SHP77 treated with DMSO at 0.1 percent for 48 hours (cell line): ENCODE results near the gene TMPRSS2.

Experiments used
- DNase-seq: peaks from one replicate; lab custom pipeline; 2025; lab: John Stamatoyannopoulos, UW

The TMPRSS2 gene

DNA sequence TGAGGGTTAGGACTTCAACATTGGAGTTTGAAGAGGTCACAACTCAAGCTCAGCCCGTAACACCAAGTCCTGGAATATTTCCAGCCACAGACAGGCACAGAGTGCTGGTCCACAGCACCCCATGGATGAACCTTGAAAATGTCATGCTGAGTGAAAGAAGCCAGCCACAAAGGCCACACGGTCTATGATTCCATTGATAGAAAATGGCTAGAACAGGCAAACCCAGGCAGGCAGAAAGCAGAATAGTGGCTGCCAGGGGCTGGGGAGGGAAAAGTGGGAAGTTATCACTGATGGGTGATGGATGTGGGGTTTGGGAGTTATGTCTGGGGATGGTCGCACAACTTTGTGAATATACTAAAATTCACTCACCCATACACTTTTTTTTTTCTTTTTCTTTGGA lies 60.6 kb downstream of the TMPRSS2 start:
- DNase-seq, result no peak

DNA sequence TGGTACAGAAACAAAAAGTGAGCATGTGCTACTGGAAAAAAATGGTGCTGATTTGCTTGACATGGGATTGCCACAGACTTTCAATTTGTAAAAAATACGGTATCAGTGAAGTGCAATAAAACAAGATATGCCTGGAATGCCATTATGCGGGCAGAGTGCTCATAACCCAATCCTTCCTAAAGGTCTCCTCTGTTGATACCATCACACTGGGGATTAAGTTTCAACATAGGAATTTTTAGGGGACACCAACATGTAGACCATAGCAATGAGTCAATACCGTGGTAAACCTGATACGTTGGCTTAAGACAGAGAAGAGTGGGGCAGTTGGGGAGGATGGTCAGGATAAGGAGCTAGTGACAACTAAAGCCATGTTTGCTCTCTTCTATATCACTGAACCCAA lies 61.4 kb downstream of the TMPRSS2 start:
- no peak for DNase-seq

DNA sequence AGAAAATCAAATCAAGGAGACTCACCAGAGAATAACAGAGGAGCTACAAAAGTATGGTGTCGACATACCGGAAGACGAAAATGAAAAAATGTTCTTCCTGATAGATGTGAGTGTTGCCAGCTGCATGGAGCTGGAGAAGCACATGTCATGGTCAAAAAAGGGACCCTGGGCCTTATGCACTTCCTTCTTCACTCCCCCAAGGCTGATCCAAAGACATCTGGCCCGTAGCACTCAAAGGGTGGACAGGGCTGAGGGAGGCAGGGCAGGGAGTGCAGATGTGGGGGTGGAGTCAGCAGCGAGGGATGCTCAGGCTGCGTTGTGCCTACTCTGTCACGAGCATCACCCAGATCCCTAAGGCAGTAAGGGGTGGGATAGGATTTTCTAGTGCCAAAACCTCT lies 62.5 kb downstream of the TMPRSS2 start:
- no peak for DNase-seq

DNA sequence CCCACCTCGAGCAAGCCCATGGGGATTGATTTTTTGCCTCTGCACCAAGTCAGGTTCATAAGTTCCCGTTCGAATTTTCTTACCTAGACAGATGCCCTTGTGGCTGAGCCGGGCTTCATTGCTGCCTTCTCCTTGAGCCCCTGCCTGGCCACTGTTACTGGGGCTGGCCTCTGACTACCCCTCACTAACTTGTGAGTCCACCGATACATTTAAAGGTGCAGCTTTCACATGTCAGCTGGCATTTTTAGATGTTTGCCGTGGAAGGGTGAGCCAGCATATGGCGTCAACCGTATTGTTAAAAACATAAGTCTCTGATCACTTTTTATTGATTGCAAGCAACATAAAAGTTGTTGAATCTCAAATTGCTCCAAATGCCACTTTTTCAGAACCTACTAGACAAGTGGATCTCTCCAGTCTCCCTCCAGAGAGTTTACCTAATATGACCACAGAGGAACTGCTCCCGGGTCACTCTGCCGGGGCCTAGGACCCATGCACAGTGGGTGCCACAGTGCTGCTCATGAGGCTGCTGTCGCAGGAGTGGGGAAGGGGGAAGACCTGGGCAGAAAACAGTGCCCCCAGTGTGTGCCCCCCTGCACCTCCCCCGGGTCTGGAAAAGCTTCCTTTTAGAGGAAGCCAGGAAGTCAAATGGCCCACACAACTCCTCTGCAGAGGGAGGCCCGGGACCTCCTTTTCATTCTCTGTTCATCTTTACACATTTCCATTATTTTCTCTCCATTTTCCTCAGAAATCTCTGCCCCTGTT lies 63.1 kb downstream of the TMPRSS2 start:
- no peak for DNase-seq

DNA sequence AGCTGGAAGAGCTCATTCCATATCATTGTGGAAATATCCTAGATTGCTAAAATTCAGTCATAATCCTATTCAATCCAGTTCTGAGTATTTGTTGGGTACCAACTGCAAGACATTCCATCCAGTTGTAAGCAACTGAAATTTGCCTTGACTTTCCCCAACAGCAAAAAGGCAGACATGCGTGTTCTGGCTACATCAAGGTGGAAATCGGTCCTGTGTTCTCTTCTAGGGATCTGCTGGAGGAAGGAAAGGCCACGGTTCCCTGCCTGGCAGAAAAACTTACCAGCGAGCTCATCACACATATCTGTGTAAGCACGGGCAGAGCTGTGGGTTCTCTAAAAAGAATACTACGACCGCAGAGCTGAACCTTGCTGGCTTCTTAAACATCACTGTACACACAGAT lies 64.4 kb downstream of the TMPRSS2 start:
- DNase-seq, result no peak

DNA sequence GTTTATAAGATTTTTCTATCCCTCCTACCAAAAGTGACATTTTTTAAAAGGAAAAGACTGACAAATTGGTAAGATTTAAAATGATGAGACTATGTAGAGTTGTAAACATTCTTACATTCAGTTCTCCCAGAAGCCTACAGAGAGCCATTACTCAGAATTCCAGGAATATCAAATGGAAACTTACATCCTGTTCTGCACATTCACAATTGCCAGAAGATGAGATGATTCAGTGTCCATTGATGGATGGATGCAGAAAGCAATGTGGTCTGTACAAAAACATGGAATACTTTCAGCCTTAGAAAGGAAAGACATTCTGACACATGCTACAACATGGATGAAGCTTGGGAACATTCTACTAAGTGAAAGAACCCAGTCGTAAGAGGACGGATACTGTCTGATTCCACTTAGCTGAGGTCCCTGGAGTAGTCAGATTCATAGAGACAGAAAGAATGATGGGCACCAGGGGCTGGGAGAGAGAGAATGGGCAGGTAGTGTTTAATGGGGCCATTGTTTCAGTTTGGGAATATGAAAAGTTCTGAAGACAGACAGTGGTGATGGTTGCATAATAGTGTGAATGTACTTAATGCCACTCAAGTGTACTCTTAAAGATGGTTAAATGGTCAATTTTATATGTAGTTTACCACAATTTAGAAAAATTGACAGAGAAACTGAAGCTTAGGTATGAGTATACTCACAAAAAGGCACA lies 65.3 kb downstream of the TMPRSS2 start:
- no peak for DNase-seq

DNA sequence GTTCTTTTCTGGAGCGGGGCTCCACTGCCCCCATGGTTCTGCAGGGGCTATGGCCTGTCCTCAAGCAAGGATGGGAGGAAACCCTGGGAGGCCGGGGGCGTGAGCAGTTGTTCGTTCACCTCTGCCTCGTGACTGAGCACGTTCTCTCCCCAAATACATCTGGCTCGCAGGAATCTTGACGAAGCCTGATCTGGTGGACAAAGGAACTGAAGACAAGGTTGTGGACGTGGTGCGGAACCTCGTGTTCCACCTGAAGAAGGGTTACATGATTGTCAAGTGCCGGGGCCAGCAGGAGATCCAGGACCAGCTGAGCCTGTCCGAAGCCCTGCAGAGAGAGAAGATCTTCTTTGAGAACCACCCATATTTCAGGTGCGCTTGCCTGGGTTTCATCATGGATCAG lies 66.4 kb downstream of the TMPRSS2 start:
- DNase-seq, result no peak

DNA sequence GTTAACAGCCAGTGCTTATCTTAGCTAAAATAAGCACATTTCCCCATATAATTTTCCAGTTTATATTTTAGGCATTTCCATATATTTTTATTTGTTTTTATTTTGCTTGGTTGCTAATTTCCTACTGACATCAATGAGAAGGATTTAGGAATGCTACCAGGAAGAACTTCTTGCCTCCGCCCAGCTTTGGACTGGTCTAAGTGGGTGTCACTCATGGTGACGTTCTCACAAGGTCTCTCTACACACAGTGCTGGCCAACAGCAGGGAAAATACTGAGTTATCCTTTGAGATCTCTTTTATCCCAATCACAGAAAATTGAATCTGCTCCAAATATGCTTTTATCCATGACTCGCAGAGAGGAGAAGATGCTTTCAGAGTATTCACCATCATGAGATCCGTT lies 68.7 kb downstream of the TMPRSS2 start:
- no peak for DNase-seq

DNA sequence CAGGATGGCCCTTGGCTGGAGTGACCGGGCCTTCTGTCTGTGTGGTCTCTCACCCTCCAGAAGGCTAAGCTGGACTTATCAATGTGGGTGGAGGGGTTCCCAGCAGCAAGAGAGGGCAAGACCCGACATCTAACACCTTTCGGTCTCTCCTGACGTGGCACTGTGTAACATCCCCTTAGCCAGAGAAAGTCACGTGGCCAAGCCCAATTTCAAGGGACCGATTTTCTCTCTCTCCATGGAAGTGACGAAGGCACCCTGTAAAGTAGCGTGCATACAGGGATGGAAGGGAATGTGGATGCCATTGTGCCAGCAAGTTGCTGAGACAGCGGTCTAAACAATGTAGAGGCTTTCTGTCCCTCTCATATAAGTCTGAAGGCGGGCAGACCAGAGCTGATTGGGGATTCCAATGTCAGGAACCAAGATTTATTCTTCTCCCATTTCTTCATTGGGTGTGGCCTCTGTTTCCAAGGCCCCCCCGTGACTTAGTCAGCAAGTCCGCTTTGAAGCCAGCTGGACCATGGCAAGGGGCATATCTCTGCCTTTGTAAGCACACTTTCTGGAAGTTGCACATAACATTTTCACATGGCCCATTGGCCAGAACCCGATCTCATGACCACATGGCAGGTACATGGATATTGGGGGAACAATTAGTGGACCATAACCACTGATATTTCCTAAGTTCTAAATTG lies 69.4 kb downstream of the TMPRSS2 start:
- DNase-seq, result no peak

DNA sequence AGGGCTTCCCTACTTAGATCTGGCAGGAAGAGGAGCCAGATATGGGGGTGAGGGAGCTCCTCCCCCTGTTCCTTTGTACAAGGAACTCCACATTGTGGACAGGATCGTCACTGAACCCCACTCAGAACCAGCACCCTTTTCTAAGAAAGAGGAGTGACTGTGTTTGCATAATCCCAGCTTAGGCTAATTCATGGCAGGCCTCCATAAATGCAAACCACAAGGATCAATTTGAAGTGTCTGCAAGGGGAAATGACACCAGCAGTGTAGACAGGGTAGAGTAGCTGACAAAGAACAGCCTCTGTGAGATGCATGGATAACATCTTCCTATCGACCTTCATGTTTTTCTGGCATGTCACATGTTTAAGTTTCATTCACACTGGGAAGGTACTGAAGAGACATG lies 70.2 kb downstream of the TMPRSS2 start:
- DNase-seq, result no peak

DNA sequence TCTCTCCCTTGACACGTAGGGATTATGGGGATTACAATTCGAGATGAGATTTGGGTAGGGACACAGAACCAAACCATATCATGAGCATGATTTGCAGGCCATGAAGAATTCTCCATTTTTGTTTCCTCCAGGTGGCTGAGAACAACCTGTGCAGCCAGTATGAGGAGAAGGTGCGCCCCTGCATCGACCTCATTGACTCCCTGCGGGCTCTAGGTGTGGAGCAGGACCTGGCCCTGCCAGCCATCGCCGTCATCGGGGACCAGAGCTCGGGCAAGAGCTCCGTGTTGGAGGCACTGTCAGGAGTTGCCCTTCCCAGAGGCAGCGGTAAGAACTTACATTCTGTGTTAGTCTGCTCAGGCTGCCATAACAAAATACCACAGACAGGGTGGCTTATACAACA lies 72.3 kb downstream of the TMPRSS2 start:
- no peak for DNase-seq

DNA sequence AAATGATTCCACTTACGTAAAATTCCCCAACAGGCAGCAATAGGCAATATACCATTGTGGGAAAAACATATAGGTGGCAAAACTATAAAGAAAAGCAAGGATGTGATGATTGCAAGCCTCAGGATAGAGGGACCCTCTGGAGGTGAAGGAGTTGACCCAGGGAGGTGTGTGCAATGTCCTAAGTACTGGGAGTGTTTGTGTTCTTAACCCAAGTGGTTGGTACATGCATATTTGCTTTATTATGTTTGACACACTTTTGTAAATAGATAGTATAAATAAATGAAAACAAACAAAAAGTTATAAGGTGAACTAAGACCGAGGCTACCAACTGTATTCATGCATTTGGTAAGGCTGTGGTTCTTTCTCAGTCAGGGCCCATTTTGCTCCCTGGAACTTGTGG lies 74.4 kb downstream of the TMPRSS2 start:
- no peak for DNase-seq

DNA sequence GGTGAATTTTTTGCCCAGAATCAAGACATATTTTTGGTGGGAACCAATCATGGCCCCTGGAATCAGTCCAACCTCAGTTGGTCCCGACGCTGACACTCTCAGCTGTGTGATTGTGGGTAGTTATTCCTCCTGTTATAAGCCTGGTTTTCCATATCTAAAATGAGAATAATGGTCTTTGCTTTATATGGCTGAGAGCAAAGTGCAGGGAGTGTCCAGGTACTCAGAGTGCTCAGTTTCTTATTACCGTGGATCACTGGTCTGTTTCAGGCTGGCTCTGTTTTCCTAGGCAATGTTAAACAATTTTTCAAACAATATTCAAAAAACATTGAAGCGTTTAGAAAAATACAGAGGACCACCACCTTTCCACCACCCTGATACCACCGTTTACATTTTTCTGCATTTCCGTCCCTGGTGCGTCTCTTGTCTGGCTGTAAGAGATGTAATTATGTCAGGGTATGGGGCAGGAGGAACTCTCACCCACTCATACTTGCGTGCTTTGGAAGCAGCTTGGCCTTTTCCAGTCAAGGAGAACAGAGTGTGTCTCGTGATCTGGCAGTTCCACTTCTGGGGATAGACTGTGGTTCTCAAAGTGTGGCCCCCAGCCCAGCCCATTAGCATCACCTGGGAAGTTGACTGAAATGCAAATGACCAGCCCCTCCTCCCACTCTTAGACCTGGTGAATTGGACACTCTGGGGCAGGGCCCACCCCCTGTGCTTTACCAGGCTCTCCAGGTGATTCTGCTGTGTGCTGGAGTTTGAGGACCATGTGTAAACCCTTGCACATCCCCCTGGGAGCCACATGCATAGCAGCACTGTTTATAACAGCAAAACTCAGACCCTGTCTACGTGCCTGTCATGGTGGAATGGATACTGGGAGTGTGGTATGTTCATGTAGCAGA lies 75.1 kb downstream of the TMPRSS2 start:
- DNase-seq, result no peak

DNA sequence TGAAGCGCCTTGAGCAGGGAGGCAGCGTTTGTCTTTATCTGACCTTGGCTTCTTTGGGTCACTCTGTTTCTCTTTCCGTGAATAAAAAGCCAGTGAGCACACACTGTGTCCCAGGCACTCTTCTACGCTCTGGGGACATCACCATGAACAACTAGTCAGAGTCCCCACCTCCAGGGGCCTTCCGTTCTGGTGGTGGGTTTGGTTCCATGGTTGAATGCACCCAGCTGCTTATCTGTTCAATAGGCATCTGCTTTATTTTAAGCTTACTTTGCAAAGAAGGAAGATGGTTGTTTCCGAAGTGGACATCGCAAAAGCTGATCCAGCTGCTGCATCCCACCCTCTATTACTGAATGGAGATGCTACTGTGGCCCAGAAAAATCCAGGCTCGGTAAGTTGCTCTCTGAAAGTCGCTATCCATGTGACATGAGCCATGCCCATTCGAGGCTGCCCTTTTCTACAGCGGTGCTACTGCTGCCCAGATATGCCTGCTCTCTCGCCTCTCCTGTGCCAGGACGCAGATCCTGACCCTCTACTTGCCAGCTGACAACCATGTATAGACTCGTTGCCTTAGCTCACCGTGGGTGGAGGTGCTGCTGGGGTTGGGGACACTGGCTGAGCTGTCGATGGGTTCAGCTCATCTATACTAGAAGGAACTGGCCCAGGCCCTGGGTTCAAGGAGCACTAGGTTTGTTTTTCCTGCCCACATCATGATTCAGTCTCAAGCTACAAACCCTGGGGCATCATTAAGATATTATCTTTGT lies 76.0 kb downstream of the TMPRSS2 start:
- DNase-seq, result no peak

DNA sequence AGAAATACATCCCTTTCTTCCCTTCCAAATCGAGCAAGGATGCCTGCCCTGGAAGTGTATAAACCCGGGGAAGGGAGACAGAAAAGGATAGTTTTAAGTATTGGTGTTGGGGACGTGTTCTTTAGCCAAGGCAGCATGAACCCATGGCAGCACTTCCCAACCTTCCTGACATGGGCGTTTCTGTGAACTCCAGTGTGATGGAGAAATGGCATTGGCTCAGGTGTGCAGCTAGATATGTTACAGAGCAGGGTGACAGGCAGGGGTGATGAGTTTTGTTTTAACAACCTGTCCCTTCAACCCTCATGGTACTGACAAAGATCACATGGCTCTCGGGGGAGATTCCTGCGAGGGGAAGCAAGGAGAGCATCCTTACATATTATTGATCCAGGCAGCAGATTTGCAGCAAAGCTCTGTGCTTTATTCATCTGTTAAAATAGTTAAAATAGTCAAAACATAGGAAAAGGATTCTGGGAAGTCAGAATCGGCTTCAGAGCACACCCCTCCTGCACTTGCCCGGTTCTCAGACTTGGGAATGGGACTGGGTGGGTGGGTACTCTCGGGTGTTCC lies 78.0 kb downstream of the TMPRSS2 start:
- no peak for DNase-seq

DNA sequence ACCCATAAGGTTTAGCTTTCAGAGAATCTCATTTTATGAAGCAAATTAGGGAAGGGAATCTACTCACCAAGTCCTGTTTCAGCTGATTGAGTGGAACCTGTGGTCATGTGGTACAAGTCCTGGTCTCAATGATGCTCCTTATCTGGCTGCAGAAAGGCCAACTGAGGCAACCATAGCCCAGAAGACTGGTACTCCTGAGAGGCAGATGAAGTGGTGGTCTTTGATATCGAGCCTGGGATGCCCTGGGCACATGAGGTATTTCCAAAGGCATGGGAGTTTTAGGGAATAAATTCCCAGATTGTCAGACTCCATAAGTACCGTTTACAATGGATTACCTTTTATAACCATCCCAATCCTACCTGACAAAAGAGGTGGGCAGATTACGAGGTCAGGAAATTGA lies 78.7 kb downstream of the TMPRSS2 start:
- DNase-seq, result no peak

DNA sequence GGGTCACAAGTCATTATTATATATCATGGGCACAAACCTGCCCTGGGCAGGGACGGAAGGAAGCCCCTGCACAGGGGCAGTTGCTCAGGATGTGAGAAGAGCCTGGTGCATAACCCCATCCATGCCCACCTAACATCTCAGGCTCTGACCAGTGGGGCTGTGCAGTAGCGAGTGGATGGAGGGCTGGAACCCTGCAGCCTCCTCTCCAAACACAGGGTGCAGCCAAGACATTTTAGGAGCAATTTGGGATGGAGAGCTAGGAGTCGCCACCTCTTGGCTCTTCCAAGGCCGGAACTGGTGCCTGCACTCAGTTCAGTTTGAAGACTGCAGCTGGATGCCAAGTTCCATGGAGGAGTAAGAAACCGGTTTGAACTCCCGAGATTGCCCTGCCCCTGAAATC lies 79.1 kb downstream of the TMPRSS2 start:
- no peak for DNase-seq

DNA sequence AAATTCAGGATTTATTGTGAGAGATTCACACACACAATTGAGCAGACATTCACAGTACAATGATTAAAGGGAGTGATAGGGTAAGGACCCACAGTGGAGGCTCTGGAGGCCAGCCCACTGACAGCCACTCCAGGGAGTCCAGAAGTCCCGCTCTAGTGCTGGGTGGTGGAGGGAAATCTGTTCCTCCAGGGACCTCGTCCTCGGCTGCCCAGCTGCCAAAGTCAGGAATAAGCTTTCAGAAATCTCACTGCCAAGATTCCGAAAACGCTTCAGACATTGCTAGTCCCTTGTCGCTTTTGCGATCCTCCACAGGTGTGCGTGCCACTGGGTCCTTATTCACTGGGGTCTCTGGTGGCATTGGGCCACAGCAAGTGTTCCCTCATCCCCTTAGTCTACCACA lies 79.6 kb downstream of the TMPRSS2 start:
- DNase-seq, result no peak

DNA sequence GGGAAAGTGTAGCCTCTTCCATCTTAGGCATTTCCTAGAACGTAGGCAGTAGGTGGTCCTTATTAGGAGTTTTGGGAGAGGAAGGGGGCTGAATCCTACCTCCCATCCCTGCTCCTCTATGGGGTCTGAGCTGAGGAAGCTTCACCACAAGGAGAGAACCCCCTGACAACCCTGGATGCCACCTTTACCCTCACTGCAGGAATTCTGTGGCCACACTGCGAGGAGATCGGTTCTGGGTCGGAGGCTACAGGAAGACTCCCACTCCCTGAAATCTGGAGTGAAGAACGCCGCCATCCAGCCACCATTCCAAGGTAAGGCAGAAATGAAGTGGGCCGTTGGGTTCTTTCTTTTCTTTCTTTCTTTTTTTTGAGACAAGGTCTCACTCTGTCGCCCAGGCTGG lies 80.4 kb downstream of the TMPRSS2 start:
- DNase-seq, result no peak

DNA sequence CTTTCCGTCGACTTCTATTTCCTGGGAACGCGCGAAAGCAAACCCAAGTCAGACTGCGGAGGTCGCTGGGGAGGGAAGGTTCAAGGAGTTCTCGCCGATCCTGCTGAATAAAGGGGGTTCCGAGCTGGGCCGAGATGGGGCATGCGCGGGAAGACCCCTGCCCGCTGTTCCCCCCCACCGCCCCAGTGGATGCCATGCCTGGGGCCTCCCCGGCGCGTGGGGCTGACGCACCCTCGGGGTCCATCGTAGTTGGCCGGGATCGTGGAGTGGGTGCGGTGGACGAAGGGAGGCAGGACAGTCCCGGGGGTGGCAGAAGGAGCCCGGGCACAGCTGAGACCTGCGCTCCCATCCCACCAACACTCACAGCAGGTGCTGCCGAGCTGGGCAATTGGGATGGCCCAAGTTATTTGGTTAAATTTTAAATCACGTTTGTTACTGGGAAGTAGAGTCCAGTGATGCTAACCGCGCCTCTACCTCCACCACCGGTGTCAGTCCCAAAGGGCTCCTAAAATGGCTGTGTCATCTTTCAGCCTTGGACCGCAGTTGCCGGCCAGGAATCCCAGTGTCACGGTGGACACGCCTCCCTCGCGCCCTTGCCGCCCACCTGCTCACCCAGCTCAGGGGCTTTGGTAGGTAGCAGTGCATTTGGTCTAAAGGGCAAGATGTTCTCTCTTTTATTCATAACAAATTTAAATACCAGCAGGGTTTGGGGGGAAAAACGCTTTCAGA lies 81.1 kb downstream of the TMPRSS2 start:
- no peak for DNase-seq
